Fibroblast of mammary gland (primary cell): ENCODE data around the gene OSBPL3.
A peak's percentile ranks its signal among the peaks of the same experiment; 100 is the strongest.

Source experiments
- DNase-seq: peaks from one replicate; pipeline ENCODE4 v3.0.0-alpha.2; 2010; ENCODE audit warnings: low read depth
- H3K4me3 ChIP-seq: 2 replicates; pipeline ENCODE4 v1.5.1; 2011; ENCODE audit warnings: low read depth, mild to moderate bottlenecking, low read length, moderate library complexity; ENCODE audit not compliant: control insufficient read depth
- TF ChIP-seq, protein P1 (sequence below): conservative IDR thresholded peaks from 2 replicates; pipeline ENCODE4 v1.5.1; 2011; ENCODE audit warnings: low read depth, low read length, inconsistent platforms; ENCODE audit not compliant: control insufficient read depth, insufficient read depth

OSBPL3 gene

DNA sequence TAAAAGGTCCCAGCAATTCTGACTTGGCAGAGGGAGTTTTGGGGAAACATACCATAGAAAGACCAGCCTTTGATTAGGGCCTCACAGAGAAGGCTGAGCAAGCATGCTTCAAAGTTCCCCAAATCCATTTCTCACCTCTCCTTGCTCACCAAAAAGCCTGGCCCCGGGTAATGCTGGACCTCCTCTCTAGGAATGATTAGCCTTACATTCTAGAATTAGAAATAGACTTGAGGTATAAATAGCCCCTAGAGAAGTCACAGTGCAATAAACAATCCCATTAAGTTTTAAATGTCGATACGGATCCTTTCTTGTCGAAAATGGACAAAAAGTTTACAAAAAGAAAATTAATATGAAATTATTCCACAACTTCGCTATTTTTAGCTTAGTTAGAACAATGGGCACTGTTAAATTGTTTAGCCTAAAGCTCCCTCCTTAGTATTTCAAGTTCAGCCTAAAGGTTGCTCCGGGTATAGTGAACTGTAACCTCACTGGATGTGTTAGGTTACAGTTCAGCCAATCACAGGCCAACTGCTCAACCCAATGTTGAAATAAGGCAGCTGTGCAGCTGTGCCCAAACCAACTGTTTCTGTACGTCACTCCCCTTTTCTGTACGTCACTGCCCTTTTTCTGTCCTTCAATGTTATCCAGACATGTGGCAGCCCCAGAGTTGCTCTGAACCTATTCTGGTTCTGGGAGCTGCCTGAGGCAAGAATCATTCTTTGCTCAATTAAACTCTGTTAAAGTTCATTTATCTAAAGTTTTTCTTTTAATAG, 214.8 kb downstream of the OSBPL3 start:
- TF ChIP-seq, protein P1, sequence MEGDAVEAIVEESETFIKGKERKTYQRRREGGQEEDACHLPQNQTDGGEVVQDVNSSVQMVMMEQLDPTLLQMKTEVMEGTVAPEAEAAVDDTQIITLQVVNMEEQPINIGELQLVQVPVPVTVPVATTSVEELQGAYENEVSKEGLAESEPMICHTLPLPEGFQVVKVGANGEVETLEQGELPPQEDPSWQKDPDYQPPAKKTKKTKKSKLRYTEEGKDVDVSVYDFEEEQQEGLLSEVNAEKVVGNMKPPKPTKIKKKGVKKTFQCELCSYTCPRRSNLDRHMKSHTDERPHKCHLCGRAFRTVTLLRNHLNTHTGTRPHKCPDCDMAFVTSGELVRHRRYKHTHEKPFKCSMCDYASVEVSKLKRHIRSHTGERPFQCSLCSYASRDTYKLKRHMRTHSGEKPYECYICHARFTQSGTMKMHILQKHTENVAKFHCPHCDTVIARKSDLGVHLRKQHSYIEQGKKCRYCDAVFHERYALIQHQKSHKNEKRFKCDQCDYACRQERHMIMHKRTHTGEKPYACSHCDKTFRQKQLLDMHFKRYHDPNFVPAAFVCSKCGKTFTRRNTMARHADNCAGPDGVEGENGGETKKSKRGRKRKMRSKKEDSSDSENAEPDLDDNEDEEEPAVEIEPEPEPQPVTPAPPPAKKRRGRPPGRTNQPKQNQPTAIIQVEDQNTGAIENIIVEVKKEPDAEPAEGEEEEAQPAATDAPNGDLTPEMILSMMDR: no peak
- no peak for DNase-seq

DNA sequence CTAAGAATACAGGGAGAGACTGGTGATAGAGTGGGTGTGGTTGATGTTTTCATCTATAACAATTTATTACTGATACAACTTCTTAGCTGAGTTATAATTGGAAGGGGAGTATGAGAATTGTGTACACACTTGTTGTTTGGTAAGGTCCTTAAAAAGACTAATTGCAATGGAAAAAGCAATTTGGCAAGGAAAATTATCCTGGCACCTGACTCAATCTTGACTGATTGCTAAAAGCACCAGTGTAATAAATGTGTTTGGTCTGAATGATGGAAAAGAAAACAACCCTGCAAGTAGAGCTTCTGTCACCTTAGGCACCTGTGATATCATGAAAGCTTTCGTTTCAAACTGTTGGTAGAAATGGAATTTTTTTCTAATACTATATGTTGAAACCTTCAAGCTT, 216.0 kb downstream of the OSBPL3 start:
- no peak for DNase-seq
- H3K4me3 ChIP-seq: no peak overlapping the region
- TF ChIP-seq, protein P1: no peak

More for the DNA sequence above, 214.8 kb downstream of the OSBPL3 start:
- no peak overlapping the region for H3K4me3 ChIP-seq

DNA sequence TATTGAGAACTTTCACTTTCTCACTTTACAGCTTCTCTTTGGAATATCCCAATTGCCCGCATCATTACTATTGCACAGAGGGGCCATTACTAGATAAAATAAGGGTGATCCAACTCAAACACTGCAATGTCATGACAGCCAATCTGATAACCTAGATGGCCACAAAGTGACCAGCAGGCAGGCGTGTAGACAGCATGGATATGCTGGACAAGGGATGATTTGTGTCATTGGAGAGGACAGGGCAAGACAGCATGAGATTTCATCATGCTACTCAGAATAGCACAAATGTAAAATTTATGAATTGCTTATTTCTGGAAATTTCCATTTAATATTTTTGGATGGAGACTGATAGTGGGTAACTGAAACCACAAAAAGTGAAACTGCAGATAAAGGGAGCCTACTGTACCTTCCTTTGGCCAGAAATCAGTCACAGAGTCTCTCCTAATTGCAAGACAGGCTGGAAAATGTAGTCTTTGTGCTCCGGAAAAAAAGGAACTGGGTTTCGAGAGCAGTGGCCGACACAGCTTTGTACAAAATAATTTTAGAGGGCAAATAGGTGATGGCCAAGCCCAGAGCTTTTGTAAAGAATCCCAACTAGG, 216.6 kb downstream of the OSBPL3 start:
- TF ChIP-seq, protein P1: no peak
- no peak for DNase-seq
- no peak overlapping the region for H3K4me3 ChIP-seq

DNA sequence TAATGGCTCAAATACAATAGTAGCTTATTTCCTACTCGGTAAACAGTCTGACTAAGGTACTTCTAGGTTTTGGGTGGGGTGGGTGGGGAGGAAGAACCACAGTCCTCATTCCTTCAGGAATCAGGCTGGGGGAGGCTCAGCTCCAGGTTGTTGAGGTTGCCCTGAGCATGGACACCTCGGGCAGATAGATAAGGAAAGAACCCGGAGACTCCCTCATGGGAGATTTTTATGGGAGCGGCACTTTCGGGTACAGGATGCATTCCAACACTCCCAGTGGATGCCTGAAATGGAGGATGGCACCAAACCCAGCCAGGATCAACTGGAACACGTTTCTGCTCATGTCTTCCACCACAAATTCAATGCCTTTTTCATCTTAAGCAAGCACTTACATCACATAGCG, 217.2 kb downstream of the OSBPL3 start:
- TF ChIP-seq, protein P1: no peak
- no peak overlapping the region for H3K4me3 ChIP-seq
- no peak for DNase-seq

DNA sequence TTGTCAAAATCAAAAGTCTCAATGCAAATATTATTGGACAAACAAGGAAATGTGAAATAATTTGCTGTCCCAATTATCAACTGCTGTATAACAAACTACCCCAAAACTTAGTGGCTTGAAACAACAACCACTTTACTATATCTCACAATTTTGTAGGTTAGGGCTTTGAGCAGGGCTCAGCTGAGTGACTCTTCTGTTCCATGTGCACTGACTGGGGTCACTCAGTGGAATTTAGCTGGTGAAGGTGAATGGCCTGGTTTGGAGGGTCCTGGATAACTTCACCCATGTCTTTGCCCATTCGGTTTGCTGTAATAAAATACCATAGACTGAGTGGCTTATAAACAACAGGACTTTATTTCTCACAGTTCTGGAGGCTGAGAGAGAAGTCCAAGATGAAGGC, 219.0 kb downstream of the OSBPL3 start:
- TF ChIP-seq, protein P1: no peak
- no peak overlapping the region for H3K4me3 ChIP-seq
- no peak for DNase-seq

DNA sequence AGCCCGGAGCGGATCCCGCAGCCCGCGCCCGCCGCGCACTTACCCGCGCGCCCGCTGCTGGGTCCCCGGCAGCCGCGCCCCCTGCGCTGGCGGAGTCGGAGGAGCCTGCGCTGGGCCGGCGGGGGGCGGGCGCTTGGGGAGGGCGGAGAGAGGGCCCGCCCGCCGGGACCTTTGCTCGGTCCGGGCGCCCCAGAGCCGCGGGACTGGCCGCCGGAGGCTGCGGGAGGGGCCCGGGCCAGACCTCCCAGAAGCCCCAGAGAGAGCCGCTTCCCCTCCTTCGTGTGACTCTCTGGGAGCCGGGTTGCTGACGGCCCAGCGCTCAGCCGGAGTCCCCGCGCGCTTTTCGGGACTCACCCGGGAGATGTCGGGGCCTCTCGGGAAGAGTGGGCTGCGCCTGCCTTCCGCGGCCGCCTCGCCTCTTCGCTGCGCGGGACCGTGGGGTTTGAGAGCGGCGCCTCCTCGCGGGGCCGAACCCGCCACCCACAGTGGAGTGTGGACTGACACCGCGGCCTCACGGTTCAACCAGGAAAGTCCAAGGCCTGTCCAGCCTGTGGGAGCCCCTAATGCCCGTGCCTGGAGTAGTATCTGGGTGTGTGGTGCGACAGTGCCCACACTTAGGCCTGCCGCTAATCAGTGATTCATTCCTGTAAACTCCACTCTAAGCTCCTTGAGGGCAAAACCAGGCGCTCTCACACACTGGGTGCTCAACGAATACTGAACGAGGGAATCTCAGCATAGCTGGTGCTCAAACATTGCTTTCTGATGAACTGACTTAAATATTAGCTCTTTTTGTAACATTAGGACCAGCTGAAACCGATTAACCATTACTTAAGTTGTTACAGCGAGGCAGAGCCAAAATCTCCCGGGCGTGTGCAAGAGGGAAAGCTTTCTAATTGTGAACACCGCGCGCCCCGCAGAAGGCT, 222.4 kb downstream of the OSBPL3 start, which contains the start of gene GSDME:
Gene GSDME (minus strand): TSS at position 112 of the 923 bp plus-strand sequence. CDS start 7,690 bp downstream, outside the sequence.
- DNase-seq: peak; percentile 53
- peak within 1 kb of the TSS; percentile 61 for H3K4me3 ChIP-seq
- TF ChIP-seq, protein P1: no peak
